GM12892 (cell line): ENCODE results near the gene SRGAP2C.
"Not testable (repeated sequence)": the region's sequence is repeated elsewhere in the genome, so short reads cannot be mapped to it uniquely, and the experiment has no call there.

ENCODE experiments used
- POLR2A ChIP-seq: IDR thresholded peaks from 2 replicates; pipeline ENCODE4 v1.6.1; 2011; ENCODE audit warnings: low read depth, low read length, control low read depth
- POLR2AphosphoS5 ChIP-seq: IDR thresholded peaks from 2 replicates; pipeline ENCODE4 v1.6.1; 2011; ENCODE audit warnings: low read depth, low read length, control low read depth

- not testable (repeated sequence) for TF ChIP-seq POLR2A, POLR2AphosphoS5
These were observed 140.0 kb downstream of the SRGAP2C start for GRCh38 chr1:121324726-121325125.
